SK-N-SH (cell line): ENCODE measurements around the gene NBPF3. TPM values are rescaled to one million over a fixed set of nuclear protein-coding genes. Genes with fewer than 3 reads are reported as not detected.
"Not testable (repeated sequence)": the region's sequence is repeated elsewhere in the genome, so short reads cannot be mapped to it uniquely, and the experiment has no call there.

Experiments used
- CTCF ChIA-PET: fragments of 300-600, 350-600 bp; formaldehyde crosslinking; extraction: SDS; loops from one replicate; lab custom pipeline; 2021; lab: Yijun Ruan, JAX
- POLR2A ChIA-PET: fragments of 350-600 bp; sonication (Branson Sonifier 250); formaldehyde crosslinking; extraction: SDS; loops from one replicate; lab custom pipeline; 2020; ENCODE audit warnings: antibody characterized with exemption, inconsistent platforms; lab: Yijun Ruan, JAX
- DNase-seq: peaks from one replicate; pipeline ENCODE4 v3.0.0; 2012
- H2AFZ ChIP-seq: fragments of 200-600 bp; sonication (generic); 2 replicates; pipeline ENCODE4 v1.8.1; 2016; ENCODE audit warnings: antibody characterized with exemption, mild to moderate bottlenecking, low read depth
- H3F3A ChIP-seq: fragments of 200-600 bp; sonication (generic); replicated peaks from 2 replicates; pipeline ENCODE3; 2016; ENCODE audit warnings: antibody characterized with exemption, mild to moderate bottlenecking; ENCODE audit not compliant: insufficient read depth
- H3K27ac ChIP-seq, 2 experiments: fragments of 200-500 bp in 1 of 2; fragments of 200-600 bp in 1 of 2; sonication (Bioruptor generic) in 1 of 2; sonication (generic), shearing (Covaris generic) in 1 of 2; 2 replicates each; pipeline versions ENCODE4 v1.5.1 to v1.6.1; 2014 to 2016; ENCODE audit warnings: low read depth in 2 of 2, inconsistent platforms in 1 of 2, low read length in 1 of 2, mild to moderate bottlenecking in 1 of 2, mixed read lengths in 1 of 2
- H3K27me3 ChIP-seq: fragments of 200-600 bp; sonication (generic), shearing (Covaris generic); 2 replicates; pipeline ENCODE4 v1.6.1; 2016; ENCODE audit warnings: mixed run types; ENCODE audit not compliant: insufficient read depth
- H3K36me3 ChIP-seq, 2 experiments: fragments of 200-500 bp in 1 of 2; fragments of 200-600 bp in 1 of 2; sonication (Bioruptor generic) in 1 of 2; sonication (generic) in 1 of 2; replicated peaks in 1 of 2; 2 replicates each; pipeline versions ENCODE3 to v1.5.1; 2014 to 2016; ENCODE audit warnings: low read length in 1 of 2, mild to moderate bottlenecking in 1 of 2; ENCODE audit not compliant: insufficient read depth in 2 of 2, control insufficient read depth in 1 of 2
- H3K4me1 ChIP-seq, 2 experiments: fragments of 200-500 bp in 1 of 2; fragments of 200-600 bp in 1 of 2; sonication (Bioruptor generic) in 1 of 2; sonication (generic), shearing (Covaris generic) in 1 of 2; 2 replicates each; pipeline versions ENCODE4 v1.5.1 to v1.6.1; 2014 to 2016; ENCODE audit warnings: low read depth in 1 of 2, low read length in 1 of 2, mixed run types in 1 of 2; ENCODE audit not compliant: insufficient read depth in 2 of 2, control insufficient read depth in 1 of 2
- H3K4me2 ChIP-seq: fragments of 200-600 bp; sonication (generic), shearing (Covaris generic); 2 replicates; pipeline ENCODE4 v1.6.1; 2017; ENCODE audit warnings: mixed run types
- H3K4me3 ChIP-seq, 2 experiments: fragments of 200-500 bp in 1 of 2; fragments of 200-600 bp in 1 of 2; sonication (Bioruptor generic) in 1 of 2; sonication (generic), shearing (Covaris generic) in 1 of 2; 2 replicates each; pipeline versions ENCODE4 v1.5.1 to v1.8.1; 2014 to 2016; ENCODE audit warnings: low read depth in 2 of 2, inconsistent platforms in 1 of 2, low read length in 1 of 2, mild to moderate bottlenecking in 1 of 2, mixed read lengths in 1 of 2, moderate library complexity in 1 of 2
- H3K79me2 ChIP-seq: fragments of 200-600 bp; sonication (generic); 2 replicates; pipeline ENCODE4 v1.8.1; 2017; ENCODE audit warnings: mild to moderate bottlenecking; ENCODE audit not compliant: insufficient read depth
- H3K9ac ChIP-seq: fragments of 200-600 bp; sonication (generic); 2 replicates; pipeline ENCODE4 v1.6.1; 2017; ENCODE audit warnings: mixed run types
- H3K9me2 ChIP-seq: fragments of 200-600 bp; sonication (generic); 2 replicates; pipeline ENCODE4 v1.6.1; 2017; ENCODE audit warnings: mixed run types
- H3K9me3 ChIP-seq: fragments of 200-600 bp; sonication (generic); 2 replicates; pipeline ENCODE4 v1.6.1; 2017; ENCODE audit warnings: mixed run types, mild to moderate bottlenecking, moderate library complexity
- H4K20me1 ChIP-seq: fragments of 200-600 bp; sonication (generic); 2 replicates; pipeline ENCODE4 v1.6.1; 2017; ENCODE audit warnings: mild to moderate bottlenecking, mixed run types; ENCODE audit not compliant: insufficient read depth
- FOSL2 ChIP-seq: IDR thresholded peaks from 2 replicates; pipeline ENCODE4 v1.4.0; 2012; ENCODE audit warnings: low read depth, mild to moderate bottlenecking, moderate library complexity, borderline replicate concordance
- JUND ChIP-seq: IDR thresholded peaks from 2 replicates; pipeline ENCODE4 v1.4.0; 2012
- PBX3 ChIP-seq: IDR thresholded peaks from 2 replicates; pipeline ENCODE4; 2012
- RFX5 ChIP-seq: IDR thresholded peaks from 2 replicates; pipeline ENCODE4 v1.6.1; 2012; ENCODE audit warnings: mild to moderate bottlenecking, improper control_type of control experiment, low read length
- TCF12 ChIP-seq: IDR thresholded peaks from 2 replicates; pipeline ENCODE4 v1.4.0; 2012
- USF1 ChIP-seq: IDR thresholded peaks from 2 replicates; pipeline ENCODE4 v1.4.0; 2012; ENCODE audit warnings: low read depth, borderline replicate concordance
- USF2 ChIP-seq: fragments of 150-350 bp; IDR thresholded peaks from 2 replicates; pipeline ENCODE4 v1.6.1; 2017; ENCODE audit warnings: antibody characterized with exemption, low read length, low read depth, borderline replicate concordance
- YY1 ChIP-seq: IDR thresholded peaks from 2 replicates; pipeline ENCODE4 v1.4.0; 2012; ENCODE audit warnings: low read depth, mild to moderate bottlenecking
- WGBS: methylation state at CpG from one replicate; pipeline ENCODE4 v1.1.6; 2017; ENCODE audit warnings: low lambda C conversion rate; 5-methylcytosine and 5-hydroxymethylcytosine counted together
- polyA plus RNA-seq, 3 experiments: library from polyadenylated mRNA; depleted of rRNA; stranded (reverse); fragments of >200 nt; gene quantifications; 2 replicates each; pipeline ENCODE4 v1.2.3, GENCODE V29; 2012

NBPF3 gene
- polyA plus RNA-seq, 1 of the 3 experiments (the other 2 are of a cell fraction), result 6.4 TPM

- H3F3A ChIP-seq, result peaks cover 21% of the 10 kb centered on the region
- not testable (repeated sequence) for H3K36me3 ChIP-seq, H3K9ac ChIP-seq, H3K9me3 ChIP-seq
- H3K4me1 ChIP-seq, result peaks cover 4 to 31% of the 10 kb centered on the region in 2 experiments
- TF ChIP-seq TCF12, result peak; percentile 5; the same call in 1 of the 2 replicates
- peak; percentile 20; the same call in 1 of the 2 replicates for TF ChIP-seq PBX3
- peak; percentile 36; the same call in 1 of the 2 replicates for TF ChIP-seq JUND
- peak; percentile 62; the same call in 1 of the 2 replicates for TF ChIP-seq FOSL2
- TF ChIP-seq, all 33 proteins: peak for 4; not testable (repeated sequence) for 29
- not testable (repeated sequence) for H3K27me3 ChIP-seq, DNase-seq, H3K9me2 ChIP-seq, H2AFZ ChIP-seq, H3K4me3 ChIP-seq, H4K20me1 ChIP-seq, H3K79me2 ChIP-seq
- WGBS, result 95% methylated on average over 3 of the region's 5 CpGs
- Histone ChIP-seq H3K4me2 (peak overlapping the region; percentile 41; the same call in 1 of the 2 replicates), H3K27ac (peak overlapping the region in 1 of 2 experiments; percentile 46; a peak in 2 of 4 replicates)
- CTCF ChIA-PET, result interaction anchor here (1.4 kb wide), 1 partner anchor 233 kb away, joined by 3 read pairs; no protein-coding TSS in a partner anchor
- POLR2A ChIA-PET, result interaction anchor here (1.8 kb wide), 1 partner anchor 14 kb away, joined by 4 read pairs; the partner anchor contains the start of gene NBPF3
These were observed 14.2 kb downstream of the NBPF3 start for GRCh38 chr1:21453964-21454614.

- H3K4me2 ChIP-seq, H3K27me3 ChIP-seq, H4K20me1 ChIP-seq, CTCF ChIA-PET, H3K9ac ChIP-seq, H3K9me2 ChIP-seq, DNase-seq, H3K9me3 ChIP-seq, H2AFZ ChIP-seq, H3K4me3 ChIP-seq, H3K79me2 ChIP-seq, H3K36me3 ChIP-seq, POLR2A ChIA-PET, H3K27ac ChIP-seq: not testable (repeated sequence)
- peaks cover 19% of the 10 kb centered on the region for H3F3A ChIP-seq
- WGBS, result 92% methylated on average over 4 of the region's 5 CpGs
- peaks cover 4 to 29% of the 10 kb centered on the region in 2 experiments for H3K4me1 ChIP-seq
These were observed 15.0 kb downstream of the NBPF3 start for GRCh38 chr1:21454904-21455303.

- Histone ChIP-seq H3K27me3 (no peaks in the 10 kb centered on the region), H3K9ac (no peak overlapping the region), H3K4me1 (peaks cover 2 to 10% of the 10 kb centered on the region in 2 experiments; a peak in 3 of 4 replicates), H2AFZ (no peak overlapping the region), H4K20me1 (no peaks in the 10 kb centered on the region), H3K9me3 (no peaks in the 10 kb centered on the region), H3K9me2 (no peaks in the 10 kb centered on the region), H3K79me2 (no peaks in the 10 kb centered on the region), H3K36me3 (no peaks in the 10 kb centered on the region), H3K4me3 (no peak overlapping the region), H3K4me2 (no peak overlapping the region), H3F3A (no peaks in the 10 kb centered on the region), H3K27ac (peak overlapping the region in 1 of 2 experiments; percentile 34; a peak in 2 of 4 replicates)
- 91% methylated on average over 1 of the region's 1 CpG for WGBS
- no peak for DNase-seq
- TF ChIP-seq USF2 (no peak), USF1 (no peak), YY1 (no peak), RFX5 (no peak), TCF12 (peak; percentile 59)
- CTCF ChIA-PET, result no interaction called here
- POLR2A ChIA-PET, result no interaction called here
These were observed 17.7 kb downstream of the NBPF3 start for GRCh38 chr1:21457654-21458053.

GRCh38 chr1:21465127-21465526 lies 25.2 kb downstream of the NBPF3 start:
- POLR2A ChIA-PET, H3K27me3 ChIP-seq, H3K4me2 ChIP-seq, H3K9ac ChIP-seq, H4K20me1 ChIP-seq, DNase-seq, H3K9me3 ChIP-seq, H3K27ac ChIP-seq, H3K9me2 ChIP-seq, H3K79me2 ChIP-seq, H2AFZ ChIP-seq, H3K36me3 ChIP-seq, CTCF ChIA-PET, H3F3A ChIP-seq, H3K4me3 ChIP-seq, H3K4me1 ChIP-seq: not testable (repeated sequence)

GRCh38 chr1:21467946-21468345 lies 28.0 kb downstream of the NBPF3 start:
- H3F3A ChIP-seq, H3K9ac ChIP-seq, POLR2A ChIA-PET, H3K36me3 ChIP-seq, CTCF ChIA-PET, H3K27me3 ChIP-seq, H2AFZ ChIP-seq, H4K20me1 ChIP-seq, H3K4me2 ChIP-seq, H3K27ac ChIP-seq, H3K79me2 ChIP-seq, H3K4me1 ChIP-seq, H3K4me3 ChIP-seq, H3K9me3 ChIP-seq, H3K9me2 ChIP-seq, DNase-seq: not testable (repeated sequence)
- 83% methylated on average over 4 of the region's 4 CpGs for WGBS
